GM21619 (cell line): ENCODE data around the gene CCL2.

ENCODE experiments used
- ATAC-seq: cut with Tn5 transposase; IDR thresholded peaks from one replicate; pipeline ENCODE4 v1.9.1; 2021; ENCODE audit not compliant: unreplicated experiment

The CCL2 gene

GRCh38 chr17:34261568-34262337 lies 6.7 kb downstream of the CCL2 start:
- no peak for ATAC-seq

DNA sequence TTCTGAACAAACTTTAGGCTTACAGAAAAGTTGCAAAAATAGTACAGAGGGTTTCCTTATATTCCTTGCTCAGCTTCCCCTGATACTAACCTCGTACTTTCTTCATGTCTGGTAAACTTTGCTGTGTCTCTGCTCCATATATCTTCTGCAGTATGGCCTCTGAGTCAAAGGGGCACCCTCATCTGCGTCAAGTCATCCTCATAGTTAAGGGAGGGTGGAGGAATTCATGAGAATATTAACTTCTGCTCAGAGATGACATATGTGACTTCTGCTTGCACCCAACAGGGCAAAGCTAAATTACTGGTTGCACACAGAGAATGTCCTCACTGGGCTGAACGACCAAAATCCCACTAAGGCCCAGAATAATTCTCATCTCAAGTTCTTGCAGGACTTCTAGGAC lies 10.6 kb downstream of the CCL2 start:
- ATAC-seq, result no peak

GRCh38 chr17:34269969-34270368 lies 14.9 kb downstream of the CCL2 start, which contains the start of gene CCL7:
CCL7 (plus strand) TSS chr17:34270221; CDS start chr17:34270291, 70 bp downstream.
- no peak for ATAC-seq

GRCh38 chr17:34275881-34276280 lies 20.8 kb downstream of the CCL2 start:
- ATAC-seq, result no peak

GRCh38 chr17:34276826-34277225 lies 21.7 kb downstream of the CCL2 start:
- no peak for ATAC-seq

DNA sequence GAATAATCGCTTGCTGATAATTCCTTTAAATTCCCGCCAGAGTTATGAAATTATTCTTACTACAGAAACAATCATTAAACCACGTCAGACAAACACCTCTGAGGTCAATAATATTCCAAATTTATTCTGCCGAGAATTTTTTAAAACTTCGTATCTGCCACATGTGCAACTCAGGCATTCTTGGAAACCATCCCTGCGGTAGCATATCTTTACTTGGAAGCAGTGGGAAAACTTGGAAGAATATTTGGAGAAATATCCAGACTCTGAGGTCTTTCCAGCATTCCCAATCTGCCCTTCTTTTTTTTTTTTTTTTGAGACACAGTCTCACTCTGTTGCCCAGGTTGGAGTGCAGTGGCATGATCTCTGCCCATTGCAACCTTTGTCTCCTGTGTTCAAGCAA lies 28.5 kb downstream of the CCL2 start:
- no peak for ATAC-seq

DNA sequence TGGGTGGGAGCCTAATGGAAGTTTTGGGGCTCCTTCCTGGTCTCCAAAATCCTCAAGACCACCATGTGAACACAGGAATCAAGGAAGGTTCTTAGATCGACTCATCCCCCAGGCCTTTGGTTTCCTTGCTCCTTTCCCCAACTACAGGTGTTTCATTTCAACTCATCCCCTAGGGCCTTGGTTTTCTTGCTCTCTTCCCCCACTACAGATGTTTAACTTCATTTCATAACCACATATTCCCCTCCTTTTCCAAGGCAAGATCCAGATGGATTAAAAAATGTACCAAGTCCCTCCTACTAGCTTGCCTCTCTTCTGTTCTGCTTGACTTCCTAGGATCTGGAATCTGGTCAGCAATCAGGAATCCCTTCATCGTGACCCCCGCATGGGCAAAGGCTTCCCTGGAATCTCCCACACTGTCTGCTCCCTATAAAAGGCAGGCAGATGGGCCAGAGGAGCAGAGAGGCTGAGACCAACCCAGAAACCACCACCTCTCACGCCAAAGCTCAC lies 30.3 kb downstream of the CCL2 start, which contains the start of gene CCL11:
TSS of gene CCL11 (plus strand) at position 457 of the 507 bp plus-strand sequence. CDS start 67 bp downstream, outside the sequence.
- no peak for ATAC-seq

- ATAC-seq, result no peak
Observed at GRCh38 chr17:34287875-34288274, 32.8 kb downstream of the CCL2 start.

GRCh38 chr17:34290586-34290985 lies 35.5 kb downstream of the CCL2 start:
- ATAC-seq, result no peak

DNA sequence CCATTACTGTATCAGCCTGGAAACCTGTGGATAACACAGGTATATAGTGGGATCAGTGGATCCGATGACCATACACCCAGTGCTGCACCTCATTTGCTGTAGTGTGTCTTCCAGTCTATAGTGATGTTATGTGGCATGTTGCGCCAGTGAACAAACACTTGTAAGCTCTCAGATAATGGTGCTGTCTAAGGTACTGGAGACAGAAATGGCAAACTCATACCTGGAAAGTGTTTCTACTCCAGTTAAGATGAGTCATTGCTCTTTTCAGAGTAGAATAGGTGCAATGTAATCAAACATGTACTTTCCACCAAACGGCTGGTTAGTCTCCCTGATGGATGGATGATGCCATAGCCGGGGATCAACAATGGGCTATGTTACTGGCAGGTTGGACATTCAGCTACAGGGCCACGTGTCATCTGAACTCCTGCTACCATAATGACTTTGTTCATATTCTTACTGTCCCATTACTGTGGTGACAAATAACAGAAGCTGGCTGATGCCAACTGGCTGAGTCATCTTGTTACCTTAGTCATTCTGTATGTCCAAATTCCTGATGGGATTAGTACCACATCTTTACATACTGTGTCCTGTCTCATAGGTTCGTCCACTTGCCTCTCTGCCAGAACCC lies 36.8 kb downstream of the CCL2 start:
- no peak for ATAC-seq

GRCh38 chr17:34299027-34299426 lies 43.9 kb downstream of the CCL2 start:
- no peak for ATAC-seq

DNA sequence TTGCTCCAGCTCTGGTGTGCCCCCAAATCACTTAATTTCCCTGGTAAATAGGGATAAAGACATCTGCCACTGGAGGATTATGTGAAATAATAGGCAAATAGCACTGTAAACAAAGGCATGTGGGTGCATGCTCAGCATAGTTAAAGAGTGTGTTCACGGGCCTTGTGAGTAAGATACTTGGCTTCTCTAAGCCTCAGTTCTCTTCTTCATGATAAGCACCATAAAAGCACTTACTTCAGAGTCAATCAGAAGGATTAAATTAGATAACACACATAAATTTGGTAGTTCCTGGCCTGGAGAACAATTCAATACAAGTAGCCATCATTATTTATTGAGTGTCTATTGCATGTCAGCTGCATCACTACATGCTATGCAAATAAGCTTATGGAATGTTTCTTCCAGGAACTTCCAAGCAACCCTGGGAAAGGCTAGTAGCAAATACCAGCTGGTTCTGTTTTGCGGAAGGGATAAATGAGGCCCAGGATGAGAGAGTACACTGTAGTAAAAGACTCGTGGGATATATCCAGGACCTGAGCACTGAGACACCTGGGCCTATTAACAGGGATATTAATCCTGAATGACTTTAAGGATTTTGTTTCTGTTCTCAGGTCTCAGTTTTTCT lies 45.0 kb downstream of the CCL2 start:
- ATAC-seq, result no peak

DNA sequence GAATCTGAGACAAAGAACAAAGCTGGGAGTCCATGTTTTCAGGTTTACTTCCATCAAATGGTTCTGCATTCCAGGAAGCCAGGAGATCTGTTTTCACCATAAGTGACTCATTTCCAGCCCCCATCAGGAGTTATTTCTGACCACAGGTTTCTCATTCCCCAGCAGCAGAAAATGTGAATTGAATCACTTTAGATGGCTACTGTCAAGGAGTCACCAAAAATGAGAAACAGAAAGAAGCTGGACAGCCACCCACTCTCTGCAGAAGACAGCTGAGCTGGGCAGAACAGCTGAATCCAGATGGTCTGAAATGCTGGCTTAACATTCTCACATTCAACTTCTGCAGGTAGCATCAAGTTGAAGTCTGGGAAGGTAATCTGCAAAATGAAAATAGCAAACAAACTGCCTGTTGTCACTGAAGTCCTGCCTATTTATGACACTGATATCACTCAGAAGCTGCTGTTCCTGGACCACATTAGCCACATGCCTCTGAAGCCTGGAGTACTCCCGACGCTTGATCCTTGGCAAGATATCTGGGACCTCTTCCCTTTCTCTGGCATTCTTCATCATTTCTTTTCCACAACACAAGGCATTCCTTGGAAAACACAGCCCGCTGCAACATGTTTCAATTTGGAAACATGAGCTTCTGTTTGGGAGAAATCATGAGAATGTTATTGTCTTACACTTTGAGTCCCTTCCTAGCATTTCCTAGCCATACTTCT lies 45.7 kb downstream of the CCL2 start:
- ATAC-seq, result no peak

DNA sequence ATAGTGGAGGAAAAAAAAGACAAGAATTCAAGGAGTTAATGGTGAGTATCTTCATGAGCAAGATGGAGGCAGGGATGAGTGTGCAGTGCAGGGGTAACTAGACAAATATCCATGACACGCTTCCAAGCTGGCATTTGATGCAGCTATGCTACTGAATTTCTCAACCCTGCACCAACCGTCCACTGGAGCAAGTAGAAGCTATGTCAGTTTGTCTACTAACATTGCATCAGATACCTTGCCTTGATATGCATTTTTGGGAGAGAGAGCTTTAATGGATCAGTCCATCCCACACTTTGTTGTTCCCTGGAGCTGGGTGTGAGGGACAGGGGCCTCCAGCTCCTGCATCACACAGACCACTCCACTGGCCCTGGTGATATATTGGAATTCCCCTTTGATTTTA lies 46.9 kb downstream of the CCL2 start:
- ATAC-seq, result no peak

GRCh38 chr17:34302636-34303035 lies 47.6 kb downstream of the CCL2 start:
- no peak for ATAC-seq

DNA sequence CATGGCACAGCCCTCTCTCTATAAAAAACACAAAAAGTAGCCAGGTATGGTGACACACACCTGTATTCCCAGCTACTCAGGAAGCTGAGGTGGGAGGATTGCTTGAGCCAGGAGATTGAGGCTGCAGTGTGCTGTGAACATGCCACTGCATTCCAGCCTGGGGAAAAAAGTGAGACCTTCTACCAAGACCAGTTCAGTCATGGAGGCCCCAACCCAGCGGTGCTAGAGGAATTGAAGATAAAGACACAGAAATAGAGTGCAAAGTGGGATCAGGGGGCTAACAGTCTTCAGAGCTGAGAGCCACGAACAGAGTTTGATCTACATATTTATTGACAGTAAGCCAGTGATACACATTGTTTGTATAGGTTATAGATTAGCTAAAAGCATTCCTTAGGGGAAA lies 48.5 kb downstream of the CCL2 start:
- no peak for ATAC-seq

- ATAC-seq, result no peak
Observed at GRCh38 chr17:34305061-34305460, 50.0 kb downstream of the CCL2 start.

GRCh38 chr17:34305606-34306005 lies 50.5 kb downstream of the CCL2 start:
- no peak for ATAC-seq

DNA sequence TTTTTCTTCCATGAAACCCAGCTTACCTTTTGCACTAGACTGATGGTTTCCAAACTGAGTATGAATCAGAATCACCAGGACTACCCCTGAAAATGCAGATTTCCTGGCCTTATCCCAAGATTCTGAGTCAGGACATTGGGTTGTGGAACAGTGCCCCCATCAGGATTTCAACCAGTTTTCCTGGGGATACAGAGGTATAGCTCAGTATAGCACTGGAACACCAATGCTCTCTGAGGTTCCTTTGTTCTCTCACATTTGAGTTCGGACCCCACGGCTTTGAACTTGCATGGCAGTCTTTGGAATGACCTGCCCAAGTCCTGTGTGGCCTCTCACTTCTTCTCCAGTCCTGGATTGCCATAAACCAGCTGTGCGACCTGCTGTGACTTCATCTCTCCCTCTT lies 51.4 kb downstream of the CCL2 start:
- ATAC-seq, result no peak
